K562 (cell line): ENCODE data around the gene MRPL11. TPM values are rescaled to one million over a fixed set of nuclear protein-coding genes. Genes with fewer than 3 reads are reported as not detected.
A peak's percentile ranks its signal among the peaks of the same experiment; 100 is the strongest.

Source experiments
- GABPB1 ChIP-seq: sonication (generic); formaldehyde crosslinking; IDR thresholded peaks from 2 replicates; pipeline ENCODE4 v1.8.0; 2022; ENCODE audit warnings: mild to moderate bottlenecking, missing genetic modification reagents
- MECOM ChIP-seq: fragments of 250-450 bp; sonication (Bioruptor Pico); IDR thresholded peaks from 2 replicates; pipeline ENCODE4 v1.8.0; 2022; ENCODE audit warnings: inconsistent platforms
- ZNF263 ChIP-seq: sonication (generic); formaldehyde crosslinking; IDR thresholded peaks from 2 replicates; pipeline ENCODE4 v1.8.0; 2022; ENCODE audit warnings: mild to moderate bottlenecking, missing genetic modification reagents, borderline replicate concordance
- ZNF717 ChIP-seq: fragments of 250-450 bp; sonication (Bioruptor Pico); IDR thresholded peaks from 2 replicates; pipeline ENCODE4 v1.5.0; 2021
- polyA plus RNA-seq, 8 experiments: library from polyadenylated mRNA; depleted of rRNA in 4 of 8; stranded (reverse) in 5 of 8; unstranded in 3 of 8; fragments of >200 nt; fragmentation: Nextera tagmentation in 2 of 8; fragmentation: Illumina TruSeq in 1 of 8; extraction: Ambion mirVana in 2 of 8; extraction: Trizol in 1 of 8; gene quantifications; 2 replicates each; pipeline versions ENCODE4 v1.2.1 to v1.2.3, GENCODE V29; 2011 to 2014; ENCODE audit warnings: inconsistent platforms in 1 of 8, missing spikeins in 1 of 8
- total RNA-seq, 7 experiments: library from RNA; depleted of rRNA in 6 of 7; stranded (reverse); fragments of >200 nt in 6 of 7; fragmentation: Illumina TruSeq in 2 of 7; extraction: Trizol in 2 of 7; gene quantifications; 2 replicates each; pipeline versions ENCODE4 v1.2.1 to v1.2.3, GENCODE V29; 2011 to 2021; ENCODE audit warnings: low replicate concordance in 1 of 7
- TF ChIP-seq, protein P1 (sequence below): sonication (generic); formaldehyde crosslinking; IDR thresholded peaks from 2 replicates; pipeline ENCODE4 v1.8.0; 2023; ENCODE audit warnings: missing genetic modification reagents, mild to moderate bottlenecking, borderline replicate concordance
- TF ChIP-seq, protein P2 (sequence below): sonication (generic); formaldehyde crosslinking; IDR thresholded peaks from 2 replicates; pipeline ENCODE4 v1.8.0; 2022; ENCODE audit warnings: mild to moderate bottlenecking, missing genetic modification reagents
- TF ChIP-seq, protein P3 (sequence below): fragments of 450-650 bp; IDR thresholded peaks from 2 replicates; pipeline ENCODE4 v1.6.1; 2016; ENCODE audit warnings: low read depth

The MRPL11 gene
- total and polyA plus RNA-seq, 9 of the 15 experiments (the other 6 are each of a cell fraction or from before 2014, with no cell fraction given) = 33.0 to 173 (median 91.9) TPM

DNA sequence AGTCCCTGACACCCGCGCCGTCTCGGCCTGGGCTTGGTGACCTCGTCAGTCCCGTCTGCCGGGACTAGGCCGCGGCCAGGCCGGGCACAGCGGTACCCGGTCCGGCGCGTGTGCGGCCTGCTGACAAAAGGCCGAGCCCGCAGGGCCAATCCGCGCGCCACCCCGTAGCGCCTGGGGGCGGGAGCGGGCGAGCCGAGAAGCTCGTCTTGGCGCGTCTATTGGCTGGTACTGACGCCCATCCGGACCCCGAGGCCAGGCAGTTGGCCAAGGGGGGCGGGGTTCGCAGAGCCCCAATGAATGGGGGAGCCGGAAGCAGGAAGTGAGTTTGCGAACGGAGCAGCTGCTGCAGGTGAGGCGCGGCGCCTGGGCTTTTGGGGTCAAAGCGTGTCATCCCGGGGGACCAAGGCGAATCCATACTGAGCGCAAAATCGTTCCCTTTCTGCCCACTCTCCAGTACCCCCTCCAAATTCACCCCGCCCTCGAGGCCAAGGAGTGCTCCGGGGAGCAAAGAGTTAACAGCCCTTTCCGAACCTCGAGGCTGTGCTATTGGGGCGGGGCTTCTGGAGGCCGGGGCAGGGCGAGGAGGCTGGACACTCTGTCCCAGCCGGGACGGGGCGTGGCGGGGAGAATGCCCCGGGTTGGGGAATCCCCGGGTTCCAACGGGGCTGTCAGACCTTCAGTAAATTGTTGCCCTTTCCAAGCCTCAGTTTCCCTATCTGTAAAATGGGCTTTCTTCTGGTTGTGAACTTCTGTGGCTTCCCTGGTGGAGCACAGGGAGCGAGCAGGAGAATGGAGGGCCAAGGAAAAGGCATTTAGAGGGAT lies 41.7 kb upstream of the MRPL11 start, which contains the start of gene DPP3 (continued):
- TF ChIP-seq, protein P1, sequence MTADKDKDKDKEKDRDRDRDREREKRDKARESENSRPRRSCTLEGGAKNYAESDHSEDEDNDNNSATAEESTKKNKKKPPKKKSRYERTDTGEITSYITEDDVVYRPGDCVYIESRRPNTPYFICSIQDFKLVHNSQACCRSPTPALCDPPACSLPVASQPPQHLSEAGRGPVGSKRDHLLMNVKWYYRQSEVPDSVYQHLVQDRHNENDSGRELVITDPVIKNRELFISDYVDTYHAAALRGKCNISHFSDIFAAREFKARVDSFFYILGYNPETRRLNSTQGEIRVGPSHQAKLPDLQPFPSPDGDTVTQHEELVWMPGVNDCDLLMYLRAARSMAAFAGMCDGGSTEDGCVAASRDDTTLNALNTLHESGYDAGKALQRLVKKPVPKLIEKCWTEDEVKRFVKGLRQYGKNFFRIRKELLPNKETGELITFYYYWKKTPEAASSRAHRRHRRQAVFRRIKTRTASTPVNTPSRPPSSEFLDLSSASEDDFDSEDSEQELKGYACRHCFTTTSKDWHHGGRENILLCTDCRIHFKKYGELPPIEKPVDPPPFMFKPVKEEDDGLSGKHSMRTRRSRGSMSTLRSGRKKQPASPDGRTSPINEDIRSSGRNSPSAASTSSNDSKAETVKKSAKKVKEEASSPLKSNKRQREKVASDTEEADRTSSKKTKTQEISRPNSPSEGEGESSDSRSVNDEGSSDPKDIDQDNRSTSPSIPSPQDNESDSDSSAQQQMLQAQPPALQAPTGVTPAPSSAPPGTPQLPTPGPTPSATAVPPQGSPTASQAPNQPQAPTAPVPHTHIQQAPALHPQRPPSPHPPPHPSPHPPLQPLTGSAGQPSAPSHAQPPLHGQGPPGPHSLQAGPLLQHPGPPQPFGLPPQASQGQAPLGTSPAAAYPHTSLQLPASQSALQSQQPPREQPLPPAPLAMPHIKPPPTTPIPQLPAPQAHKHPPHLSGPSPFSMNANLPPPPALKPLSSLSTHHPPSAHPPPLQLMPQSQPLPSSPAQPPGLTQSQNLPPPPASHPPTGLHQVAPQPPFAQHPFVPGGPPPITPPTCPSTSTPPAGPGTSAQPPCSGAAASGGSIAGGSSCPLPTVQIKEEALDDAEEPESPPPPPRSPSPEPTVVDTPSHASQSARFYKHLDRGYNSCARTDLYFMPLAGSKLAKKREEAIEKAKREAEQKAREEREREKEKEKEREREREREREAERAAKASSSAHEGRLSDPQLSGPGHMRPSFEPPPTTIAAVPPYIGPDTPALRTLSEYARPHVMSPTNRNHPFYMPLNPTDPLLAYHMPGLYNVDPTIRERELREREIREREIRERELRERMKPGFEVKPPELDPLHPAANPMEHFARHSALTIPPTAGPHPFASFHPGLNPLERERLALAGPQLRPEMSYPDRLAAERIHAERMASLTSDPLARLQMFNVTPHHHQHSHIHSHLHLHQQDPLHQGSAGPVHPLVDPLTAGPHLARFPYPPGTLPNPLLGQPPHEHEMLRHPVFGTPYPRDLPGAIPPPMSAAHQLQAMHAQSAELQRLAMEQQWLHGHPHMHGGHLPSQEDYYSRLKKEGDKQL = no peak
- TF ChIP-seq MECOM (CRISPR knock-in tag) (no peak), GABPB1 (CRISPR knock-in tag) (peak; percentile 92), ZNF717 (CRISPR knock-in tag) (no peak), ZNF263 (CRISPR knock-in tag) (no peak)
- TF ChIP-seq, protein P2, sequence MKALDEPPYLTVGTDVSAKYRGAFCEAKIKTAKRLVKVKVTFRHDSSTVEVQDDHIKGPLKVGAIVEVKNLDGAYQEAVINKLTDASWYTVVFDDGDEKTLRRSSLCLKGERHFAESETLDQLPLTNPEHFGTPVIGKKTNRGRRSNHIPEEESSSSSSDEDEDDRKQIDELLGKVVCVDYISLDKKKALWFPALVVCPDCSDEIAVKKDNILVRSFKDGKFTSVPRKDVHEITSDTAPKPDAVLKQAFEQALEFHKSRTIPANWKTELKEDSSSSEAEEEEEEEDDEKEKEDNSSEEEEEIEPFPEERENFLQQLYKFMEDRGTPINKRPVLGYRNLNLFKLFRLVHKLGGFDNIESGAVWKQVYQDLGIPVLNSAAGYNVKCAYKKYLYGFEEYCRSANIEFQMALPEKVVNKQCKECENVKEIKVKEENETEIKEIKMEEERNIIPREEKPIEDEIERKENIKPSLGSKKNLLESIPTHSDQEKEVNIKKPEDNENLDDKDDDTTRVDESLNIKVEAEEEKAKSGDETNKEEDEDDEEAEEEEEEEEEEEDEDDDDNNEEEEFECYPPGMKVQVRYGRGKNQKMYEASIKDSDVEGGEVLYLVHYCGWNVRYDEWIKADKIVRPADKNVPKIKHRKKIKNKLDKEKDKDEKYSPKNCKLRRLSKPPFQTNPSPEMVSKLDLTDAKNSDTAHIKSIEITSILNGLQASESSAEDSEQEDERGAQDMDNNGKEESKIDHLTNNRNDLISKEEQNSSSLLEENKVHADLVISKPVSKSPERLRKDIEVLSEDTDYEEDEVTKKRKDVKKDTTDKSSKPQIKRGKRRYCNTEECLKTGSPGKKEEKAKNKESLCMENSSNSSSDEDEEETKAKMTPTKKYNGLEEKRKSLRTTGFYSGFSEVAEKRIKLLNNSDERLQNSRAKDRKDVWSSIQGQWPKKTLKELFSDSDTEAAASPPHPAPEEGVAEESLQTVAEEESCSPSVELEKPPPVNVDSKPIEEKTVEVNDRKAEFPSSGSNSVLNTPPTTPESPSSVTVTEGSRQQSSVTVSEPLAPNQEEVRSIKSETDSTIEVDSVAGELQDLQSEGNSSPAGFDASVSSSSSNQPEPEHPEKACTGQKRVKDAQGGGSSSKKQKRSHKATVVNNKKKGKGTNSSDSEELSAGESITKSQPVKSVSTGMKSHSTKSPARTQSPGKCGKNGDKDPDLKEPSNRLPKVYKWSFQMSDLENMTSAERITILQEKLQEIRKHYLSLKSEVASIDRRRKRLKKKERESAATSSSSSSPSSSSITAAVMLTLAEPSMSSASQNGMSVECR (CRISPR knock-in tag) = peak; percentile 82
- TF ChIP-seq, protein P3, sequence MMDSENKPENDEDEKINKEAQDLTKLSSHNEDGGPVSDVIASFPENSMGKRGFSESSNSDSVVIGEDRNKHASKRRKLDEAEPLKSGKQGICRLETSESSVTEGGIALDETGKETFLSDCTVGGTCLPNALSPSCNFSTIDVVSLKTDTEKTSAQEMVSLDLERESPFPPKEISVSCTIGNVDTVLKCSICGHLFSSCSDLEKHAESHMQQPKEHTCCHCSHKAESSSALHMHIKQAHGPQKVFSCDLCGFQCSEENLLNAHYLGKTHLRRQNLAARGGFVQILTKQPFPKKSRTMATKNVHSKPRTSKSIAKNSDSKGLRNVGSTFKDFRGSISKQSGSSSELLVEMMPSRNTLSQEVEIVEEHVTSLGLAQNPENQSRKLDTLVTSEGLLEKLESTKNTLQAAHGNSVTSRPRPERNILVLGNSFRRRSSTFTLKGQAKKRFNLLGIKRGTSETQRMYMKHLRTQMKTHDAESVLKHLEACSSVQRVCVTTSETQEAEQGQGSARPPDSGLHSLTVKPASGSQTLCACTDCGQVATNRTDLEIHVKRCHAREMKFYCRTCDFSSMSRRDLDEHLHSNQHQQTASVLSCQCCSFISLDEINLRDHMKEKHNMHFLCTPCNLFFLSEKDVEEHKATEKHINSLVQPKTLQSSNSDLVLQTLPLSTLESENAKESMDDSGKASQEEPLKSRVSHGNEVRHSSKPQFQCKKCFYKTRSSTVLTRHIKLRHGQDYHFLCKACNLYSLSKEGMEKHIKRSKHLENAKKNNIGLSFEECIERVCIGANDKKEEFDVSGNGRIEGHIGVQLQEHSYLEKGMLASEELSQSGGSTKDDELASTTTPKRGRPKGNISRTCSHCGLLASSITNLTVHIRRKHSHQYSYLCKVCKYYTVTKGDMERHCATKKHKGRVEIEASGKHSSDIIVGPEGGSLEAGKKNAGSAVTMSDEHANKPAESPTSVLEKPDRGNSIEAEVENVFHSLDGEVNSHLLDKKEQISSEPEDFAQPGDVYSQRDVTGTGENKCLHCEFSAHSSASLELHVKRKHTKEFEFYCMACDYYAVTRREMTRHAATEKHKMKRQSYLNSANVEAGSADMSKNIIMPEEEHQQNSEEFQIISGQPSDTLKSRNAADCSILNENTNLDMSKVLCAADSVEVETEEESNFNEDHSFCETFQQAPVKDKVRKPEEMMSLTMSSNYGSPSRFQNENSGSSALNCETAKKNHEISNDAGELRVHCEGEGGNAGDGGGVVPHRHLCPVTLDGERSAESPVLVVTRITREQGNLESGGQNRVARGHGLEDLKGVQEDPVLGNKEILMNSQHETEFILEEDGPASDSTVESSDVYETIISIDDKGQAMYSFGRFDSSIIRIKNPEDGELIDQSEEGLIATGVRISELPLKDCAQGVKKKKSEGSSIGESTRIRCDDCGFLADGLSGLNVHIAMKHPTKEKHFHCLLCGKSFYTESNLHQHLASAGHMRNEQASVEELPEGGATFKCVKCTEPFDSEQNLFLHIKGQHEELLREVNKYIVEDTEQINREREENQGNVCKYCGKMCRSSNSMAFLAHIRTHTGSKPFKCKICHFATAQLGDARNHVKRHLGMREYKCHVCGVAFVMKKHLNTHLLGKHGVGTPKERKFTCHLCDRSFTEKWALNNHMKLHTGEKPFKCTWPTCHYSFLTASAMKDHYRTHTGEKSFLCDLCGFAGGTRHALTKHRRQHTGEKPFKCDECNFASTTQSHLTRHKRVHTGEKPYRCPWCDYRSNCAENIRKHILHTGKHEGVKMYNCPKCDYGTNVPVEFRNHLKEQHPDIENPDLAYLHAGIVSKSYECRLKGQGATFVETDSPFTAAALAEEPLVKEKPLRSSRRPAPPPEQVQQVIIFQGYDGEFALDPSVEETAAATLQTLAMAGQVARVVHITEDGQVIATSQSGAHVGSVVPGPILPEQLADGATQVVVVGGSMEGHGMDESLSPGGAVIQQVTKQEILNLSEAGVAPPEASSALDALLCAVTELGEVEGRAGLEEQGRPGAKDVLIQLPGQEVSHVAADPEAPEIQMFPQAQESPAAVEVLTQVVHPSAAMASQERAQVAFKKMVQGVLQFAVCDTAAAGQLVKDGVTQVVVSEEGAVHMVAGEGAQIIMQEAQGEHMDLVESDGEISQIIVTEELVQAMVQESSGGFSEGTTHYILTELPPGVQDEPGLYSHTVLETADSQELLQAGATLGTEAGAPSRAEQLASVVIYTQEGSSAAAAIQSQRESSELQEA = peak; percentile 88
